Astrocyte (in vitro differentiated cells and primary cell): Measurements from ENCODE around the gene TOR1AIP2.

Source experiments
- EZH2 ChIP-seq: IDR thresholded peaks from 2 replicates; pipeline ENCODE4 v1.6.1; 2012; ENCODE audit warnings: mild to moderate bottlenecking, low read length, inconsistent platforms; ENCODE audit not compliant: insufficient read depth
- TF ChIP-seq, protein P1 (sequence below): IDR thresholded peaks from 2 replicates; pipeline ENCODE4 v1.5.1; 2011; ENCODE audit warnings: low read depth, mild to moderate bottlenecking, inconsistent platforms, low read length, moderate library complexity; ENCODE audit not compliant: insufficient read depth

DNA sequence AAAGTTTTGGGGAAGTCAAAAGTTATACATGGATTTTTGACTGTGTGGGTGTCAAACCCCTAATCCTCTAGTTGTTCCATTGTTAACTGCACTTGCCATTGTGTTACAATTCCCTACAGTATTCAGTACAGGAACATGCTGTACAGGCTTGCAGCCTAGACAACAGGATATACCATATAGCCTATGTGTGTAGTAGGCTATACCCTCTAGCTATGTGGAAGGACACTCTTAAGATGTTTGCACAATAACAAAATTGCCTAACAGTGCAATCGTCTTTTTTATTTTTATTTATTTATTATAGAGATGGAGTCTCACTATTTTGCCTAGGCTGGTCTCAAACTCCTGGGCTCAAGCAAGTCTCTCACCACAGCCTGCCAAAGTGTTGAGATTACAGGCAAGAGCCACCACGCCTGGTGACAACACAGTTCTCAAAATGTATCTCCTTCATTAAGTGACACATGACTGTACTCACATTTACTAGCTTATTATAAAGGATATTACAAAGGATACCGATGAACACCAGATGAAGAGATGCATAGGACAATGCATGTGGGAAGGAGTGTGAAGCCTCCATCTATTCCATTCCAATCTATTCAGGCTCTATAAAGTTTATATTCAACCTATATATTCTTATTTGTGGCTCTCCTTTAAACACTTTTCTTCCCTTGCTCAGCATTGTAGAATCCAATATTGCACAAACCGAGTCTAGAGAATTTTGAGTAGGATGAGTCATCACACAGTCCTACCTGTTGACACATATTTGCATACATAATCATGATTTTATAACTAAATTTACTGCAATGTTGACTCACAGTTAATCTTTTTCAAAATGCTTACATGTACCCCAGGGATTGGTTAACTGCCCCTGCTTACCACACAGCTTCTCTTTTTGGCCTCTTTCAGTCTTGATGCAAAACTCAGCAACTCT is 48.6 kb upstream of the TOR1AIP2 start:
- TF ChIP-seq, protein P1, sequence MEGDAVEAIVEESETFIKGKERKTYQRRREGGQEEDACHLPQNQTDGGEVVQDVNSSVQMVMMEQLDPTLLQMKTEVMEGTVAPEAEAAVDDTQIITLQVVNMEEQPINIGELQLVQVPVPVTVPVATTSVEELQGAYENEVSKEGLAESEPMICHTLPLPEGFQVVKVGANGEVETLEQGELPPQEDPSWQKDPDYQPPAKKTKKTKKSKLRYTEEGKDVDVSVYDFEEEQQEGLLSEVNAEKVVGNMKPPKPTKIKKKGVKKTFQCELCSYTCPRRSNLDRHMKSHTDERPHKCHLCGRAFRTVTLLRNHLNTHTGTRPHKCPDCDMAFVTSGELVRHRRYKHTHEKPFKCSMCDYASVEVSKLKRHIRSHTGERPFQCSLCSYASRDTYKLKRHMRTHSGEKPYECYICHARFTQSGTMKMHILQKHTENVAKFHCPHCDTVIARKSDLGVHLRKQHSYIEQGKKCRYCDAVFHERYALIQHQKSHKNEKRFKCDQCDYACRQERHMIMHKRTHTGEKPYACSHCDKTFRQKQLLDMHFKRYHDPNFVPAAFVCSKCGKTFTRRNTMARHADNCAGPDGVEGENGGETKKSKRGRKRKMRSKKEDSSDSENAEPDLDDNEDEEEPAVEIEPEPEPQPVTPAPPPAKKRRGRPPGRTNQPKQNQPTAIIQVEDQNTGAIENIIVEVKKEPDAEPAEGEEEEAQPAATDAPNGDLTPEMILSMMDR: no peak
- no peak for TF ChIP-seq EZH2
